H1 (cell line): ENCODE data around the gene BRAT1. TPM values are rescaled to one million over a fixed set of nuclear protein-coding genes. Genes with fewer than 3 reads are reported as not detected.

Experiments used
- CTCF ChIA-PET: fragments of 300-600 bp; sonication (Branson Sonifier 250); formaldehyde crosslinking; loops from one replicate; lab custom pipeline; 2021; ENCODE audit not compliant: partially characterized antibody; lab: Charles Lee
- POLR2A ChIA-PET: fragments of 300-600 bp; sonication (Branson Sonifier 250); formaldehyde crosslinking; loops from one replicate; lab custom pipeline; 2021; ENCODE audit warnings: inconsistent platforms; ENCODE audit not compliant: partially characterized antibody; lab: Charles Lee
- DNase-seq, 2 experiments: peaks; one replicate each; pipeline versions ENCODE4 v3.0.0 to v3.0.0-alpha.2; 2010 to 2022; ENCODE audit warnings: low spot score in 2 of 2, low read depth in 1 of 2, mixed read lengths in 1 of 2
- FAIRE-seq: peaks from 2 replicates; lab custom pipeline; 2011; peaks lifted over from hg19 to GRCh38; lab: Jason Lieb, UNC
- H2AFZ ChIP-seq: 2 replicates; pipeline ENCODE4 v1.8.1; 2012; ENCODE audit warnings: low read length, inconsistent platforms
- H2AK5ac ChIP-seq: 2 replicates; pipeline ENCODE4 v1.6.1; 2013; ENCODE audit warnings: low read depth, low read length
- H2BK120ac ChIP-seq: replicated peaks from 2 replicates; pipeline ENCODE3; 2013; ENCODE audit warnings: low read depth, low read length, inconsistent platforms
- H2BK12ac ChIP-seq: 2 replicates; pipeline ENCODE4 v1.6.1; 2013; ENCODE audit warnings: low read depth, low read length
- H2BK15ac ChIP-seq: 2 replicates; pipeline ENCODE4 v1.6.1; 2013; ENCODE audit warnings: low read length
- H2BK20ac ChIP-seq: 2 replicates; pipeline ENCODE4 v1.6.1; 2013; ENCODE audit warnings: low read length
- H2BK5ac ChIP-seq: 2 replicates; pipeline ENCODE4 v1.6.1; 2013; ENCODE audit warnings: low read depth, low read length
- H3K14ac ChIP-seq: 2 replicates; pipeline ENCODE4 v1.6.1; 2013; ENCODE audit warnings: inconsistent platforms; ENCODE audit not compliant: insufficient read length
- H3K18ac ChIP-seq: 2 replicates; pipeline ENCODE4 v1.6.1; 2013; ENCODE audit warnings: low read length; ENCODE audit errors: extremely low read depth
- H3K23ac ChIP-seq: 2 replicates; pipeline ENCODE4 v1.6.1; 2013; ENCODE audit warnings: inconsistent platforms; ENCODE audit not compliant: insufficient read length
- H3K23me2 ChIP-seq: 2 replicates; pipeline ENCODE4 v1.6.1; 2013; ENCODE audit warnings: low read depth, low read length
- H3K27ac ChIP-seq: 2 replicates; pipeline ENCODE4 v1.6.1; 2011; ENCODE audit warnings: low read depth, low read length, inconsistent platforms
- H3K27me3 ChIP-seq, 4 experiments: replicated peaks in 1 of 4; 1 replicate in 1 of 4; 2 replicates in 3 of 4; pipeline versions ENCODE4 v1.6.1 to v1.8.1; 2011 to 2013; ENCODE audit warnings: low read length in 3 of 4, mild to moderate bottlenecking in 3 of 4, inconsistent platforms in 2 of 4, mixed read lengths in 2 of 4, moderate library complexity in 1 of 4; ENCODE audit not compliant: control insufficient read depth in 3 of 4, insufficient read depth in 3 of 4; ENCODE audit errors: extremely low read depth in 1 of 4
- H3K36me3 ChIP-seq, 4 experiments: 2 replicates each; pipeline versions ENCODE4 v1.6.1 to v1.8.1; 2011 to 2013; ENCODE audit warnings: mild to moderate bottlenecking in 4 of 4, low read length in 3 of 4, moderate library complexity in 2 of 4, control low read depth in 1 of 4, inconsistent platforms in 1 of 4; ENCODE audit not compliant: insufficient read depth in 4 of 4, control insufficient read depth in 2 of 4
- H3K4ac ChIP-seq: replicated peaks from 2 replicates; pipeline ENCODE3; 2013; ENCODE audit warnings: low read length, low read depth, mixed read lengths, inconsistent platforms; ENCODE audit not compliant: insufficient read length
- H3K4me1 ChIP-seq, 4 experiments: replicated peaks in 1 of 4; 1 replicate in 1 of 4; 2 replicates in 3 of 4; pipeline versions ENCODE4 v1.6.1 to v1.8.1; 2011 to 2013; ENCODE audit warnings: low read length in 3 of 4, inconsistent platforms in 2 of 4, mixed read lengths in 1 of 4; ENCODE audit not compliant: insufficient read depth in 4 of 4, control insufficient read depth in 3 of 4
- H3K4me2 ChIP-seq, 2 experiments: 2 replicates each; pipeline versions ENCODE4 v1.6.1 to v1.8.1; 2011 to 2013; ENCODE audit warnings: low read depth in 2 of 2, low read length in 2 of 2, control low read depth in 1 of 2, inconsistent platforms in 1 of 2, mild to moderate bottlenecking in 1 of 2; ENCODE audit not compliant: insufficient read depth in 1 of 2
- H3K4me3 ChIP-seq, 4 experiments: fragments of 200-600, 300-600 bp in 1 of 4; sonication (generic), shearing (Covaris generic), sonication (Bioruptor Twin) in 1 of 4; 2 replicates each; pipeline versions ENCODE4 v1.5.1 to v1.8.1; 2011 to 2016; ENCODE audit warnings: low read length in 4 of 4, low read depth in 3 of 4, control low read depth in 2 of 4, inconsistent platforms in 2 of 4, mild to moderate bottlenecking in 2 of 4, mixed read lengths in 1 of 4, moderate library complexity in 1 of 4; ENCODE audit not compliant: insufficient read depth in 2 of 4; ENCODE audit errors: extremely low read depth in 1 of 4
- H3K56ac ChIP-seq: replicated peaks from 2 replicates; pipeline ENCODE3; 2013; ENCODE audit warnings: low read depth, mild to moderate bottlenecking, mixed read lengths, low read length, inconsistent platforms; ENCODE audit not compliant: insufficient read length
- H3K79me1 ChIP-seq: 2 replicates; pipeline ENCODE4 v1.6.1; 2013; ENCODE audit warnings: low read depth, low read length, control low read depth
- H3K79me2 ChIP-seq, 2 experiments: 2 replicates each; pipeline versions ENCODE4 v1.6.1 to v1.8.1; 2012 to 2013; ENCODE audit warnings: low read length in 2 of 2, mild to moderate bottlenecking in 2 of 2, inconsistent platforms in 1 of 2; ENCODE audit not compliant: insufficient read depth in 2 of 2, control insufficient read depth in 1 of 2
- H3K9ac ChIP-seq, 4 experiments: replicated peaks in 1 of 4; 1 replicate in 1 of 4; 2 replicates in 3 of 4; pipeline versions ENCODE4 v1.6.1 to v1.8.1; 2011 to 2013; ENCODE audit warnings: low read depth in 3 of 4, low read length in 3 of 4, control low read depth in 2 of 4, mild to moderate bottlenecking in 2 of 4, moderate library complexity in 2 of 4, inconsistent platforms in 1 of 4; ENCODE audit errors: extremely low read depth in 1 of 4
- H3K9me3 ChIP-seq, 2 experiments: 2 replicates each; pipeline versions ENCODE4 v1.6.1 to v1.8.1; 2012 to 2013; ENCODE audit warnings: mild to moderate bottlenecking in 2 of 2, moderate library complexity in 2 of 2, control low read depth in 1 of 2, inconsistent platforms in 1 of 2, low read depth in 1 of 2, low read length in 1 of 2, mixed read lengths in 1 of 2; ENCODE audit not compliant: insufficient read depth in 2 of 2
- H4K20me1 ChIP-seq, 2 experiments: replicated peaks in 1 of 2; 2 replicates each; pipeline versions ENCODE3 to v1.8.1; 2011 to 2013; ENCODE audit warnings: inconsistent platforms in 2 of 2, low read length in 2 of 2, mild to moderate bottlenecking in 1 of 2; ENCODE audit not compliant: insufficient read depth in 2 of 2, control insufficient read depth in 1 of 2
- H4K5ac ChIP-seq: 2 replicates; pipeline ENCODE4 v1.6.1; 2013; ENCODE audit warnings: low read length, low read depth, mixed read lengths, inconsistent platforms; ENCODE audit not compliant: insufficient read length
- H4K8ac ChIP-seq: 2 replicates; pipeline ENCODE4 v1.8.0; 2013; ENCODE audit warnings: mild to moderate bottlenecking, moderate library complexity, low read length, inconsistent platforms; ENCODE audit not compliant: insufficient read depth; ENCODE audit errors: extremely low read depth
- H4K91ac ChIP-seq: replicated peaks from 2 replicates; pipeline ENCODE3; 2013; ENCODE audit warnings: low read length, mixed read lengths, inconsistent platforms; ENCODE audit not compliant: insufficient read length
- ASH2L ChIP-seq: fragments of 200-600, 300-600 bp; sonication (generic); IDR thresholded peaks from one replicate; pipeline ENCODE4 v1.7.1; 2017; ENCODE audit warnings: low read length
- NANOG ChIP-seq: IDR thresholded peaks from 2 replicates; pipeline ENCODE4 v1.6.1; 2011; ENCODE audit warnings: low read length, low read depth, mild to moderate bottlenecking, inconsistent platforms; ENCODE audit not compliant: insufficient read depth, poor library complexity, severe bottlenecking
- SRF ChIP-seq: IDR thresholded peaks from 2 replicates; pipeline ENCODE4 v1.6.1; 2011; ENCODE audit warnings: mild to moderate bottlenecking, low read depth, low read length, moderate library complexity
- TEAD4 ChIP-seq: IDR thresholded peaks from 2 replicates; pipeline ENCODE4 v1.6.1; 2012; ENCODE audit warnings: low read depth, low read length, inconsistent platforms, mixed read lengths
- WGBS, 2 experiments: shearing (Covaris generic) in 1 of 2; methylation state at CpG; one replicate each; pipeline versions ENCODE4 v1.1.6 to v1.1.7; 2013 to 2015; ENCODE audit warnings: low lambda C conversion rate in 2 of 2, mixed read lengths in 2 of 2, inconsistent platforms in 1 of 2, low coverage in 1 of 2, missing lambda C conversion rate in 1 of 2; ENCODE audit not compliant: insufficient replicate concordance in 2 of 2, insufficient coverage in 1 of 2, insufficient read length in 1 of 2; ENCODE audit errors: extremely low coverage in 1 of 2, missing lambda C conversion rate in 1 of 2; 5-methylcytosine and 5-hydroxymethylcytosine counted together
- polyA plus RNA-seq, 7 experiments: library from polyadenylated mRNA; depleted of rRNA in 3 of 7; stranded (reverse) in 5 of 7; unstranded in 2 of 7; fragments of >200 nt in 5 of 7; fragments of 200-250 nt in 2 of 7; gene quantifications; 1 replicate in 5 of 7; 2 replicates in 1 of 7; 4 replicates in 1 of 7; pipeline versions ENCODE4 v1.2.1 to v1.2.3, GENCODE V29; 2011 to 2013; ENCODE audit warnings: missing spikeins in 2 of 7, mixed read lengths in 2 of 7
- total RNA-seq: library from RNA; stranded (reverse); fragmentation: NEBNext Ultra II Directional; extraction: Animal tissue kit (Norgen Biotek cat#: 25700); gene quantifications from 2 replicates; pipeline ENCODE4 v1.2.1, GENCODE V29; 2021

Gene BRAT1
- total and polyA plus RNA-seq, 2 of the 8 experiments (the other 6 are each of a cell fraction or from before 2014, with no cell fraction given), result 36.8 to 42.3 TPM

- H3K27ac ChIP-seq, result no peak overlapping the region
- no peaks in the 10 kb centered on the region for H3K79me2 ChIP-seq
- no peaks in the 10 kb centered on the region for H3K9me3 ChIP-seq
- H4K91ac ChIP-seq, result peak overlapping the region; percentile 38
- CTCF ChIA-PET, result interaction anchor here (0.8 to 2.8 kb wide), 5 partner anchors 15 to 213 kb away, joined by 3 to 11 read pairs (median 4); no protein-coding TSS in a partner anchor
- no peak overlapping the region for H3K56ac ChIP-seq
- no peak overlapping the region for H3K23ac ChIP-seq
- H3K9ac ChIP-seq, result no peak overlapping the region
- H3K4me1 ChIP-seq, result peaks cover 0 to 29% (median 18%) of the 10 kb centered on the region in 4 experiments; a peak in 6 of 7 replicates
- H3K79me1 ChIP-seq, result no peaks in the 10 kb centered on the region; the same call in 1 of the 2 replicates
- H4K5ac ChIP-seq, result no peak overlapping the region
- no peak overlapping the region for H2AK5ac ChIP-seq
- H4K20me1 ChIP-seq, result no peaks in the 10 kb centered on the region
- FAIRE-seq, result no peak
- no peak overlapping the region for H3K14ac ChIP-seq
- H2BK12ac ChIP-seq, result peak overlapping the region; percentile 63; the same call in 1 of the 2 replicates
- 0 out of 2 replicates have a peak overlapping the region, but pooled peaks have one; percentile 61 for H2BK20ac ChIP-seq
- no peak overlapping the region for H2AFZ ChIP-seq
- H3K4me2 ChIP-seq, result no peak overlapping the region
- H3K4me3 ChIP-seq, result no peak overlapping the region
- H2BK5ac ChIP-seq, result no peak overlapping the region; the same call in 1 of the 2 replicates
- no peaks in the 10 kb centered on the region for H3K36me3 ChIP-seq
- POLR2A ChIA-PET, result interaction anchor here (0.6 to 1.0 kb wide), 4 partner anchors 13 to 202 kb away, joined by 3 to 5 read pairs (median 3); no protein-coding TSS in a partner anchor
- H2BK15ac ChIP-seq, result 0 out of 2 replicates have a peak overlapping the region, but pooled peaks have one; percentile 31
- WGBS, 2 experiments, result 91% methylated on average over 8 of the region's 11 CpGs; no CpG with 5 or more reads in 1 of the 2 experiments
- no peaks in the 10 kb centered on the region for H3K27me3 ChIP-seq
- no peak for TF ChIP-seq ASH2L
- TF ChIP-seq SRF, result no peak
- no peak for TF ChIP-seq TEAD4
- TF ChIP-seq NANOG, result no peak
- peaks cover 16% of the 10 kb centered on the region; the same call in 1 of the 2 replicates for H3K23me2 ChIP-seq
- no peak overlapping the region for H3K4ac ChIP-seq
- DNase-seq, result no peak
- peak overlapping the region; percentile 71; the same call in 1 of the 2 replicates for H4K8ac ChIP-seq
- H2BK120ac ChIP-seq, result no peak overlapping the region
- no peak overlapping the region; the same call in 1 of the 2 replicates for H3K18ac ChIP-seq
Observed at GRCh38 chr7:2493205-2494164, 61.8 kb downstream of the BRAT1 start.
